Measurements from ENCODE around the gene HNRNPF. TPM values are rescaled to one million over a fixed set of nuclear protein-coding genes. Genes with fewer than 3 reads are reported as not detected.

HNRNPF gene
- total RNA-seq, 4 donors from 2014 or later = 154 to 229 (median 189) TPM

GRCh38 chr10:43342279-43343125 is 66.5 kb downstream of the HNRNPF start:
- intact Hi-C loops (cut with DNase I) = no loop called here
- H3K4me1 ChIP-seq = peaks cover 6 to 31% (median 12%) of the 10 kb centered on the region in 3 donors
- DNase-seq = no peak
- WGBS, 2 donors = 92% methylated on average over 28 of the region's 49 CpGs
- H3K27me3 ChIP-seq = peaks cover 0 to 23% (median 0%) of the 10 kb centered on the region in 4 donors
- no peaks in the 10 kb centered on the region for H3K9me3 ChIP-seq
- H3K27ac ChIP-seq = no peak overlapping the region
- no peaks in the 10 kb centered on the region for H3K36me3 ChIP-seq
- H3K4me3 ChIP-seq = no peak overlapping the region
- no peak for TF ChIP-seq POLR2A (IDR thresholded peaks at IDR 0.05)
- TF ChIP-seq, protein P1, sequence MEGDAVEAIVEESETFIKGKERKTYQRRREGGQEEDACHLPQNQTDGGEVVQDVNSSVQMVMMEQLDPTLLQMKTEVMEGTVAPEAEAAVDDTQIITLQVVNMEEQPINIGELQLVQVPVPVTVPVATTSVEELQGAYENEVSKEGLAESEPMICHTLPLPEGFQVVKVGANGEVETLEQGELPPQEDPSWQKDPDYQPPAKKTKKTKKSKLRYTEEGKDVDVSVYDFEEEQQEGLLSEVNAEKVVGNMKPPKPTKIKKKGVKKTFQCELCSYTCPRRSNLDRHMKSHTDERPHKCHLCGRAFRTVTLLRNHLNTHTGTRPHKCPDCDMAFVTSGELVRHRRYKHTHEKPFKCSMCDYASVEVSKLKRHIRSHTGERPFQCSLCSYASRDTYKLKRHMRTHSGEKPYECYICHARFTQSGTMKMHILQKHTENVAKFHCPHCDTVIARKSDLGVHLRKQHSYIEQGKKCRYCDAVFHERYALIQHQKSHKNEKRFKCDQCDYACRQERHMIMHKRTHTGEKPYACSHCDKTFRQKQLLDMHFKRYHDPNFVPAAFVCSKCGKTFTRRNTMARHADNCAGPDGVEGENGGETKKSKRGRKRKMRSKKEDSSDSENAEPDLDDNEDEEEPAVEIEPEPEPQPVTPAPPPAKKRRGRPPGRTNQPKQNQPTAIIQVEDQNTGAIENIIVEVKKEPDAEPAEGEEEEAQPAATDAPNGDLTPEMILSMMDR (IDR thresholded peaks at IDR 0.05) = no peak

- Histone ChIP-seq H3K4me3 (no peak overlapping the region), H3K9me3 (no peaks in the 10 kb centered on the region), H3K4me1 (peaks cover 6 to 31% (median 12%) of the 10 kb centered on the region in 3 donors), H3K36me3 (no peaks in the 10 kb centered on the region), H3K27ac (no peak overlapping the region), H3K27me3 (peaks cover 0 to 23% (median 0%) of the 10 kb centered on the region in 4 donors)
- intact Hi-C loops (cut with DNase I) = no loop called here
- no peak for TF ChIP-seq POLR2A (IDR thresholded peaks at IDR 0.05)
- TF ChIP-seq, protein P1 (IDR thresholded peaks at IDR 0.05) = no peak
- WGBS, 2 donors = 61 to 74% methylated on average over 6 to 7 of the region's 7 CpGs
- no peak for DNase-seq
These were observed 67.5 kb downstream of the HNRNPF start for GRCh38 chr10:43341450-43341849.

- H3K4me3 ChIP-seq = no peak overlapping the region
- peaks cover 6 to 31% (median 12%) of the 10 kb centered on the region in 3 donors for H3K4me1 ChIP-seq
- H3K36me3 ChIP-seq = no peaks in the 10 kb centered on the region
- intact Hi-C loops (cut with DNase I) = no loop called here
- H3K9me3 ChIP-seq = no peaks in the 10 kb centered on the region
- 25 to 35% methylated on average over 9 of the region's 9 CpGs for WGBS, 2 donors
- no peak overlapping the region for H3K27ac ChIP-seq
- peaks cover 0 to 31% (median 0%) of the 10 kb centered on the region in 4 donors for H3K27me3 ChIP-seq
- no peak for DNase-seq
- TF ChIP-seq POLR2A (IDR thresholded peaks at IDR 0.05) = no peak
- TF ChIP-seq, protein P1 (IDR thresholded peaks at IDR 0.05) = no peak
These were observed 68.4 kb downstream of the HNRNPF start for GRCh38 chr10:43340619-43341018.

- 33 to 52% methylated on average over 5 to 6 of the region's 6 CpGs for WGBS, 2 donors
These were observed 68.9 kb downstream of the HNRNPF start for GRCh38 chr10:43340101-43340500.

DNA sequence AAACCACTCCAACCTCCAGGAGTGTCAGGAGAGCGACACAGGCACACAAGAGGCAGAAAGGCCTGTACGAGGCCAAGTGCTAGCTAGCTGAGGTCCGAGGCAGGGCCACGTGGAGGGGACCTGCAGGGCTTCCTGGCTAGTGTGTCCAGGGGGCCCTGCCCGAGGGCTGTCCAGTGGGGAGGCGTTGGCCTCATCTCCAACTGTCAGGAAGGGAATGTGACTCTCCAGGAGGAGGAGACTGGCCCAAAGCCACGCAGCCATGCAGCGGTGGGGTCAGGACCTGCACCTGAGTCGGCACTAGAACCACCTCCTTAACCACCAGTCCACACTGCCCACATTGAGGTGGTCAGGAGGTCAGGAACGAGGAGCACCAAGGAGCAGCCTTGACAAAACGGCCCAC is 69.8 kb downstream of the HNRNPF start:
- Histone ChIP-seq H3K9me3 (no peaks in the 10 kb centered on the region), H3K27me3 (peaks cover 0 to 31% (median 0%) of the 10 kb centered on the region in 4 donors), H3K36me3 (no peaks in the 10 kb centered on the region), H3K4me3 (no peak overlapping the region), H3K4me1 (peaks cover 6 to 30% (median 12%) of the 10 kb centered on the region in 3 donors), H3K27ac (no peak overlapping the region)
- whole genome bisulfite sequencing, 2 donors = 62 to 67% methylated on average over 6 to 9 of the region's 11 CpGs
- no peak for TF ChIP-seq POLR2A (IDR thresholded peaks at IDR 0.05)
- TF ChIP-seq, protein P1 (IDR thresholded peaks at IDR 0.05) = no peak
- no peak for DNase-seq
- intact Hi-C loops (cut with DNase I) = no loop called here

More at GRCh38 chr10:43340101-43340500, 68.9 kb downstream of the HNRNPF start:
- no peak for TF ChIP-seq POLR2A (IDR thresholded peaks at IDR 0.05)
- TF ChIP-seq, protein P1 (IDR thresholded peaks at IDR 0.05) = no peak
- H3K9me3 ChIP-seq = no peaks in the 10 kb centered on the region
- no peak overlapping the region for H3K27ac ChIP-seq
- no peak for DNase-seq
- H3K4me3 ChIP-seq = no peak overlapping the region
- peaks cover 0 to 31% (median 0%) of the 10 kb centered on the region in 4 donors for H3K27me3 ChIP-seq
- intact Hi-C loops (cut with DNase I) = no loop called here
- H3K36me3 ChIP-seq = no peaks in the 10 kb centered on the region
- peaks cover 6 to 31% (median 12%) of the 10 kb centered on the region in 3 donors for H3K4me1 ChIP-seq

Measured in esophagus squamous epithelium (tissue), 5 donors.